WI38 (cell line): Measurements from ENCODE around the gene ADAMTSL4.

ENCODE experiments used
- H3K4me3 ChIP-seq: 2 replicates; pipeline ENCODE4 v1.5.1; 2011; ENCODE audit warnings: low read depth, mild to moderate bottlenecking, control low read depth, low read length
- TF ChIP-seq, protein P1 (sequence below): IDR thresholded peaks from 2 replicates; pipeline ENCODE4 v1.5.1; 2012; ENCODE audit warnings: low read depth, mild to moderate bottlenecking, control low read depth, low read length

ADAMTSL4 gene

DNA sequence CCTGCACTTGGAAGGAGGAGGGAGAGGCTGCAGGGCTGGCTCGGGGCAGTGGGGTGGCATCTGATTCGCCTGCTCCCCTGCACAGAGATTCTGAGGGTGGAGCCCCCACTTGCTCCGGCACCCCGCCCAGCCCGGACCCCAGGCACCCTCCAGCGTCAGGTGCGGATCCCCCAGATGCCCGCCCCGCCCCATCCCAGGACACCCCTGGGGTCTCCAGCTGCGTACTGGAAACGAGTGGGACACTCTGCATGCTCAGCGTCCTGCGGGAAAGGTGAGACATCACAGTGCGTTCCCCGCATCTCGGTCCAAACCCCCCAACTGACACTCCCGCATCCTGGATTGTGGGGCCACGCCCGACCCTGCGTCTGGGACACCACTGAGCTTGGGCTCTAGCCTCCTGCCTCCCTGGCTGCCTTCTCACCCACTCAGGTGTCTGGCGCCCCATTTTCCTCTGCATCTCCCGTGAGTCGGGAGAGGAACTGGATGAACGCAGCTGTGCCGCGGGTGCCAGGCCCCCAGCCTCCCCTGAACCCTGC, 7.9 kb downstream of the ADAMTSL4 start:
- TF ChIP-seq, protein P1, sequence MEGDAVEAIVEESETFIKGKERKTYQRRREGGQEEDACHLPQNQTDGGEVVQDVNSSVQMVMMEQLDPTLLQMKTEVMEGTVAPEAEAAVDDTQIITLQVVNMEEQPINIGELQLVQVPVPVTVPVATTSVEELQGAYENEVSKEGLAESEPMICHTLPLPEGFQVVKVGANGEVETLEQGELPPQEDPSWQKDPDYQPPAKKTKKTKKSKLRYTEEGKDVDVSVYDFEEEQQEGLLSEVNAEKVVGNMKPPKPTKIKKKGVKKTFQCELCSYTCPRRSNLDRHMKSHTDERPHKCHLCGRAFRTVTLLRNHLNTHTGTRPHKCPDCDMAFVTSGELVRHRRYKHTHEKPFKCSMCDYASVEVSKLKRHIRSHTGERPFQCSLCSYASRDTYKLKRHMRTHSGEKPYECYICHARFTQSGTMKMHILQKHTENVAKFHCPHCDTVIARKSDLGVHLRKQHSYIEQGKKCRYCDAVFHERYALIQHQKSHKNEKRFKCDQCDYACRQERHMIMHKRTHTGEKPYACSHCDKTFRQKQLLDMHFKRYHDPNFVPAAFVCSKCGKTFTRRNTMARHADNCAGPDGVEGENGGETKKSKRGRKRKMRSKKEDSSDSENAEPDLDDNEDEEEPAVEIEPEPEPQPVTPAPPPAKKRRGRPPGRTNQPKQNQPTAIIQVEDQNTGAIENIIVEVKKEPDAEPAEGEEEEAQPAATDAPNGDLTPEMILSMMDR, result no peak
- H3K4me3 ChIP-seq, result no peak overlapping the region

DNA sequence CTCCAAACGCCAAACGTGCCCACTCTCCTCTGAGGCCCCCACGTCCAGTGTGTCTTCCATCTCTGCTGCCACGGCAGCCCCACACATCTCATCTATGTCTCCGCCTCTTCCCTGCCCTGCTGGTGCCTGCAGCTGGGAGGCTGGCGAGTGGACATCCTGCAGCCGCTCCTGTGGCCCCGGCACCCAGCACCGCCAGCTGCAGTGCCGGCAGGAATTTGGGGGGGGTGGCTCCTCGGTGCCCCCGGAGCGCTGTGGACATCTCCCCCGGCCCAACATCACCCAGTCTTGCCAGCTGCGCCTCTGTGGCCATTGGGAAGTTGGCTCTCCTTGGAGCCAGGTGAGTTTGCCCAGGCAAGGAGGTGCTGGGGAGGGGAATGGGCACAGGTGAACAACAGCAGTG, 8.6 kb downstream of the ADAMTSL4 start:
- TF ChIP-seq, protein P1, result no peak
- no peak overlapping the region for H3K4me3 ChIP-seq

DNA sequence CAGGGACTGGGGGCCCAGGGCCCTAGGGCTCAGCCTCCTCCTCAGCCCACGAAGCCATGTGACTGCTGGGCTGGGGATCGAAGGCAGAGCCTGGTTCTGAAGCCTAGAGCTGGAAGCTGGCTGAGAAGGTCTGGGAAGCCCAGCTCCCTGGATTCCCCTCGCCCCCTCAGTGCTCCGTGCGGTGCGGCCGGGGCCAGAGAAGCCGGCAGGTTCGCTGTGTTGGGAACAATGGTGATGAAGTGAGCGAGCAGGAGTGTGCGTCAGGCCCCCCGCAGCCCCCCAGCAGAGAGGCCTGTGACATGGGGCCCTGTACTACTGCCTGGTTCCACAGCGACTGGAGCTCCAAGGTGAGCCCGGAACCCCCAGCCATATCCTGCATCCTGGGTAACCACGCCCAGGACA, 9.1 kb downstream of the ADAMTSL4 start:
- H3K4me3 ChIP-seq, result no peak overlapping the region
- TF ChIP-seq, protein P1, result no peak

DNA sequence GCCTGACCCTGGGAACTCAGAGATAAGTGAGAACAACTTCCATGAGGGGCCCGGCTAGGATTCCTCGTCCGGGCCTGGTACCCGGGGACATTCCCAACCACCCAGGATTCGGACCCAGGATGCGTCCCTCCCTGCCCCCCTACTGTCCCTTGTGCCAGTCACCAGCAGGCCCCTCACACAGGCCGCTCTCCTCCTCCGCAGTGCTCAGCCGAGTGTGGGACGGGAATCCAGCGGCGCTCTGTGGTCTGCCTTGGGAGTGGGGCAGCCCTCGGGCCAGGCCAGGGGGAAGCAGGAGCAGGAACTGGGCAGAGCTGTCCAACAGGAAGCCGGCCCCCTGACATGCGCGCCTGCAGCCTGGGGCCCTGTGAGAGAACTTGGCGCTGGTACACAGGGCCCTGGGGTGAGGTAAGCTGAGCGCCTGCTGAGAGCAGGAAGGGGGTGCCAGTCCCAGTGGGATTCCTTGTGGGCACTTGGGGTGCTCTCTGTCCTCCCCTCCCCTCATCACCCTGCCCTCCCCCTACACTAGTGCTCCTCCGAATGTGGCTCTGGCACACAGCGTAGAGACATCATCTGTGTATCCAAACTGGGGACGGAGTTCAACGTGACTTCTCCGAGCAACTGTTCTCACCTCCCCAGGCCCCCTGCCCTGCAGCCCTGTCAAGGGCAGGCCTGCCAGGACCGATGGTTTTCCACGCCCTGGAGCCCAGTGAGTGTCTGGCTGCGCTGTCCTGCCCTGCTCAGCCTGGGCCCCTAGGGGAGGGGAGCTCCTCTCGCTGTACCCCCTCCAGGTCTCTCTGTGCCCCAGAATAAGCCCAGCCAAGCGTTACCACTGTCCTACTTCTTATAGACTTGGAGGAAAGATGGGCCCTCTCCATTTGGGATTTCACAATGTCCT, 9.8 kb downstream of the ADAMTSL4 start:
- TF ChIP-seq, protein P1, result no peak
- no peak overlapping the region for H3K4me3 ChIP-seq

DNA sequence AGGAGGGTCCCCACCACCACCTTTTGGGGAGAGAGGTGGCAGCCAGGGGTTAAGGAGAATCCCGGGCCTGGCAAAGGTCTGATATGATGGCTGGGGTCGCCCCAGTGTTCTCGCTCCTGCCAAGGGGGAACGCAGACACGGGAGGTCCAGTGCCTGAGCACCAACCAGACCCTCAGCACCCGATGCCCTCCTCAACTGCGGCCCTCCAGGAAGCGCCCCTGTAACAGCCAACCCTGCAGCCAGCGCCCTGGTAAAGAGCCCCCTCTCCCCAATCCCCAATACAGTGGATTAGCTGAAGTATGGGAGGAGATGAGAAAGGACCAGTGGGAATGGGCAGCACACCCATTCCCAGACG, 10.4 kb downstream of the ADAMTSL4 start:
- H3K4me3 ChIP-seq, result no peak overlapping the region
- TF ChIP-seq, protein P1, result no peak

DNA sequence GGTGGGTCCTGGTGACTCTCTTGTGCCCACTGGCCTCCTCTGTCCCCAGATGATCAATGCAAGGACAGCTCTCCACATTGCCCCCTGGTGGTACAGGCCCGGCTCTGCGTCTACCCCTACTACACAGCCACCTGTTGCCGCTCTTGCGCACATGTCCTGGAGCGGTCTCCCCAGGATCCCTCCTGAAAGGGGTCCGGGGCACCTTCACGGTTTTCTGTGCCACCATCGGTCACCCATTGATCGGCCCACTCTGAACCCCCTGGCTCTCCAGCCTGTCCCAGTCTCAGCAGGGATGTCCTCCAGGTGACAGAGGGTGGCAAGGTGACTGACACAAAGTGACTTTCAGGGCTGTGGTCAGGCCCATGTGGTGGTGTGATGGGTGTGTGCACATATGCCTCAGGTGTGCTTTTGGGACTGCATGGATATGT, 10.8 kb downstream of the ADAMTSL4 start:
- no peak overlapping the region for H3K4me3 ChIP-seq
- TF ChIP-seq, protein P1, result peak; percentile 95

DNA sequence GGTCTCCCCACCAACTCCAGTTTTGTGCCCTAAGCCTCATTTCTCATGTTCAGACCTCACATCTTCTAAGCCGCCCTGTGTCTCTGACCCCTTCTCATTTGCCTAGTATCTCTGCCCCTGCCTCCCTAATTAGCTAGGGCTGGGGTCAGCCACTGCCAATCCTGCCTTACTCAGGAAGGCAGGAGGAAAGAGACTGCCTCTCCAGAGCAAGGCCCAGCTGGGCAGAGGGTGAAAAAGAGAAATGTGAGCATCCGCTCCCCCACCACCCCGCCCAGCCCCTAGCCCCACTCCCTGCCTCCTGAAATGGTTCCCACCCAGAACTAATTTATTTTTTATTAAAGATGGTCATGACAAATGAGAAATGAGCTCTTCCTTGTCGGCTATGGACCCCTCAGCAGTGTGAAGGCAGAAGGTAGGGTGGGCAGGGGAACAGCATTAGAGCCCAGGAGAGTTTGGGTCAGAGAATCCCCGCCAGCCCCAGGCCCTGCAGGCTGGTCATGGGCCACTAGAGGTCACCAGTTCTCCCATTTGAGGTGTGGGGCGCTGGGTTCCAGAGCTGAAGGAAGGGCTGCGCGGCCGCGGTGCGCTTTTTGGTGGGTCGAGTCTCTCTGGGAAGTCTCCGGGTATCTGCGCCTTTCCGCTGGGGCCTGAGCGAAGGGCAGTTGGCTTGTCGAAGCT, 11.5 kb downstream of the ADAMTSL4 start:
- TF ChIP-seq, protein P1, result peak; percentile 78
- H3K4me3 ChIP-seq, result peak overlapping the region; percentile 65
